ENCODE results near the gene GNAT1.
A peak's percentile ranks its signal among the peaks of the same experiment; 100 is the strongest.

GNAT1 gene

DNA sequence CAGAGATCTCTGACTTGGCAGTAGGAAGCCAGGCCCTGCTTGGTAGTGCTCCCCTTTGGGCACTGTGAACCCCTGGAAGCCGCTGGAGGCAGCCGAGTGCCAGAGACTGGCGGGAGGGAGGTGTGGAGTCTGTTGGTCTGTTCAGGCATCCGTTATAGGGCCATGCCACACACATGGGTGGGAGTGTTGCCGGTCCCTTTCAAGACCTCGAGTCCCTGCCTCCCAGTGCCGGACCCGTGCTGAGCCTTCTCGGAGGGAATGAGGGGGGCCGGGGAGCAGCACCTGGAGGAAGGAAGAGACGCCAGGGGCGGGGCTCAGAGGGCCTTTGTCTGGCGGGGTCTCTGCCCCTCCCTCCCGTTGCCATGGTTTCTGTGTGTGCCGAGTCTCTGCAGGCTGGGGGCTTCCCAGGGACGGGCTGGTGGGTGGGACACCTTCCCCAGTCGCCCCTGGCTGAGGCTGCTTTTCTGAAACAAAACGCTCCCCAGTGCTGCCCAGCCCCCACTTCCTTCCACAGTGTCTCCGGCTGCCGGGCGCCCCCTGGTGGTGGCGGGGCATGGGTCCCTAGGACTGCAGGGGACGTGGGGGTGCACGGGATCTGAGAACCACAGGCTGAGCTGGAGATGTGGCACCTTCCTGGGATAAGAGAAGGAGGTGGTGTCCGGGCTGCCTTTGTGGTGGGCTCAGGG lies 54.6 kb downstream of the GNAT1 start:
- Histone ChIP-seq H2AFZ (ENCODE audit: low read depth, low read length) (no peak overlapping the region), H3K79me2 (ENCODE audit: low read length) (peaks cover 92% of the 10 kb centered on the region), H3K4me3 (ENCODE audit: low read length) (peak overlapping the region; percentile 77), H3K27ac (ENCODE audit: low read length) (peak overlapping the region; percentile 63), H3K9me3 (ENCODE audit: insufficient read depth, low read length) (no peaks in the 10 kb centered on the region), H3K9ac (ENCODE audit: low read length) (peak overlapping the region; percentile 69), H4K20me1 (ENCODE audit: insufficient read depth, low read length) (peaks cover 65% of the 10 kb centered on the region), H3K36me3 (replicated peaks; ENCODE audit: low read depth, low read length) (peaks cover 22% of the 10 kb centered on the region), H3K27me3 (ENCODE audit: low read depth, low read length) (no peaks in the 10 kb centered on the region), H3K4me1 (ENCODE audit: low read length) (peaks cover 47% of the 10 kb centered on the region), H3K4me2 (ENCODE audit: low read length) (peak overlapping the region; percentile 89)
- TF ChIP-seq, protein P1, sequence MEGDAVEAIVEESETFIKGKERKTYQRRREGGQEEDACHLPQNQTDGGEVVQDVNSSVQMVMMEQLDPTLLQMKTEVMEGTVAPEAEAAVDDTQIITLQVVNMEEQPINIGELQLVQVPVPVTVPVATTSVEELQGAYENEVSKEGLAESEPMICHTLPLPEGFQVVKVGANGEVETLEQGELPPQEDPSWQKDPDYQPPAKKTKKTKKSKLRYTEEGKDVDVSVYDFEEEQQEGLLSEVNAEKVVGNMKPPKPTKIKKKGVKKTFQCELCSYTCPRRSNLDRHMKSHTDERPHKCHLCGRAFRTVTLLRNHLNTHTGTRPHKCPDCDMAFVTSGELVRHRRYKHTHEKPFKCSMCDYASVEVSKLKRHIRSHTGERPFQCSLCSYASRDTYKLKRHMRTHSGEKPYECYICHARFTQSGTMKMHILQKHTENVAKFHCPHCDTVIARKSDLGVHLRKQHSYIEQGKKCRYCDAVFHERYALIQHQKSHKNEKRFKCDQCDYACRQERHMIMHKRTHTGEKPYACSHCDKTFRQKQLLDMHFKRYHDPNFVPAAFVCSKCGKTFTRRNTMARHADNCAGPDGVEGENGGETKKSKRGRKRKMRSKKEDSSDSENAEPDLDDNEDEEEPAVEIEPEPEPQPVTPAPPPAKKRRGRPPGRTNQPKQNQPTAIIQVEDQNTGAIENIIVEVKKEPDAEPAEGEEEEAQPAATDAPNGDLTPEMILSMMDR (IDR thresholded peaks at IDR 0.05; ENCODE audit: low read depth, low read length) = peak; percentile 99
- TF ChIP-seq EZH2phosphoT487 (IDR thresholded peaks at IDR 0.05; ENCODE audit: low read depth) = no peak

DNA sequence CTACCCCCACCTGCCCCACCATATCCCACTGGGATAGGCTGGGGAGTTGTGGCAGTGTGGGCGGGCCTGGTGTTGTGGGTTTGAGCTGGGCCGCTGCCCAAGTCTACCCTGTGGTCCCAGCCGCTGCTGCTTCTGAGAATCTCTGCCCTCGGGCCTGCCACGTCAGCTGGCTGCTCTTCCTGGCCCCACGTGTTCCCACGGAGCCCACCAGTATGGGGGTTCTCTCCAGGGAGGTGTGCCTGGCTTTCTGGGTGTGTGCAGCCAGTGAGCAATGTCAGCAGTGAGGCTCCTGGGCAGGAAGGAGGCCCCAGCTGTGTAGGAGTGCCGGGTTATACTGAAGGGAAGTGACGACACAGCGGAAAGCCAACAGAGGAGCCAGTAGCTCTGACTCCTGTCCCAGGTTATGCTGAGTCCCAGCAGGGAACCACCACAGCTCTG lies 55.1 kb downstream of the GNAT1 start:
- Histone ChIP-seq H2AFZ (ENCODE audit: low read depth, low read length) (no peak overlapping the region), H3K4me3 (ENCODE audit: low read length) (peak overlapping the region; percentile 77), H3K4me1 (ENCODE audit: low read length) (peaks cover 41% of the 10 kb centered on the region), H3K9ac (ENCODE audit: low read length) (peak overlapping the region; percentile 69; the same call in 1 of the 2 replicates), H3K9me3 (ENCODE audit: insufficient read depth, low read length) (no peaks in the 10 kb centered on the region), H3K27me3 (ENCODE audit: low read depth, low read length) (no peaks in the 10 kb centered on the region), H3K4me2 (ENCODE audit: low read length) (peak overlapping the region; percentile 89), H3K27ac (ENCODE audit: low read length) (peak overlapping the region; percentile 63), H4K20me1 (ENCODE audit: insufficient read depth, low read length) (peaks cover 65% of the 10 kb centered on the region), H3K79me2 (ENCODE audit: low read length) (peaks cover 92% of the 10 kb centered on the region), H3K36me3 (replicated peaks; ENCODE audit: low read depth, low read length) (peaks cover 26% of the 10 kb centered on the region)
- no peak for TF ChIP-seq EZH2phosphoT487 (IDR thresholded peaks at IDR 0.05; ENCODE audit: low read depth)
- TF ChIP-seq, protein P1 (IDR thresholded peaks at IDR 0.05; ENCODE audit: low read depth, low read length) = 0 out of 2 replicates have a peak, but pooled peaks have one; percentile 14

Data from OCI-LY3 (cell line).